Smooth muscle cell (in vitro differentiated cells): Measurements from ENCODE around the gene GALNT17. TPM values are rescaled to one million over a fixed set of nuclear protein-coding genes. Genes with fewer than 3 reads are reported as not detected.

Source experiments
- DNase-seq: peaks from one replicate; lab custom pipeline; 2025; ENCODE audit not compliant: unreplicated experiment; lab: John Stamatoyannopoulos, UW
- H2AFZ ChIP-seq: fragments of 200-600 bp; sonication (generic); 2 replicates; pipeline ENCODE4 v1.6.0; 2016; ENCODE audit warnings: antibody characterized with exemption, low read depth, mild to moderate bottlenecking
- H3F3A ChIP-seq: fragments of 200-600 bp; sonication (generic); 2 replicates; pipeline ENCODE4 v1.6.0; 2017; ENCODE audit warnings: antibody characterized with exemption, low read depth
- H3K27ac ChIP-seq: fragments of 200-600 bp; sonication (generic); 2 replicates; pipeline ENCODE4 v1.5.1; 2016; ENCODE audit warnings: low read depth, mild to moderate bottlenecking
- H3K27me3 ChIP-seq: fragments of 200-600 bp; sonication (generic); 2 replicates; pipeline ENCODE4 v1.6.1; 2016; ENCODE audit warnings: low read depth, mild to moderate bottlenecking
- H3K36me3 ChIP-seq: fragments of 200-600 bp; sonication (generic); 2 replicates; pipeline ENCODE4 v1.5.1; 2016; ENCODE audit warnings: low read depth
- H3K4me1 ChIP-seq: fragments of 200-600 bp; sonication (generic); 2 replicates; pipeline ENCODE4 v1.5.1; 2016; ENCODE audit warnings: low read depth
- H3K4me2 ChIP-seq: fragments of 200-600 bp; sonication (generic); 2 replicates; pipeline ENCODE4 v1.6.0; 2016; ENCODE audit warnings: mild to moderate bottlenecking
- H3K4me3 ChIP-seq: fragments of 200-600 bp; sonication (generic); 2 replicates; pipeline ENCODE4 v1.5.1; 2016; ENCODE audit warnings: mild to moderate bottlenecking
- H3K79me2 ChIP-seq: fragments of 200-600 bp; sonication (generic); 2 replicates; pipeline ENCODE4 v1.6.0; 2016; ENCODE audit warnings: low read depth, mild to moderate bottlenecking
- H3K9ac ChIP-seq: fragments of 200-600 bp; sonication (generic); 2 replicates; pipeline ENCODE4 v1.6.0; 2016; ENCODE audit warnings: low read depth
- H3K9me3 ChIP-seq: fragments of 200-600 bp; sonication (generic); replicated peaks from 2 replicates; pipeline ENCODE4 v1.5.1; 2016; ENCODE audit warnings: low read depth
- H4K20me1 ChIP-seq: fragments of 200-600 bp; sonication (generic); 2 replicates; pipeline ENCODE4 v1.6.0; 2016; ENCODE audit warnings: low read depth
- WGBS: methylation state at CpG from one replicate; pipeline ENCODE4 v1.1.7; 2016; ENCODE audit warnings: low lambda C conversion rate; 5-methylcytosine and 5-hydroxymethylcytosine counted together
- polyA plus RNA-seq: library from polyadenylated mRNA; unstranded; fragments of >200 nt; fragmentation: Nextera tagmentation; extraction: Ambion mirVana; gene quantifications from 2 replicates; pipeline ENCODE4 v1.2.1, GENCODE V29; 2016
- total RNA-seq: library from RNA; depleted of rRNA; stranded (reverse); fragments of >200 nt; gene quantifications from 2 replicates; pipeline ENCODE4 v1.2.3, GENCODE V29; 2014
- TF ChIP-seq, protein P1 (sequence below): fragments of 200-600 bp; sonication (generic); IDR thresholded peaks from 2 replicates; pipeline ENCODE4 v1.5.1; 2017; ENCODE audit warnings: borderline replicate concordance, mild to moderate bottlenecking, antibody characterized with exemption; ENCODE audit not compliant: insufficient read depth, poor library complexity, severe bottlenecking

The GALNT17 gene
- total RNA-seq (0.45 and 2.0 TPM in 2 replicates), polyA plus RNA-seq (0.34 and 0.38 TPM in 2 replicates)

DNA sequence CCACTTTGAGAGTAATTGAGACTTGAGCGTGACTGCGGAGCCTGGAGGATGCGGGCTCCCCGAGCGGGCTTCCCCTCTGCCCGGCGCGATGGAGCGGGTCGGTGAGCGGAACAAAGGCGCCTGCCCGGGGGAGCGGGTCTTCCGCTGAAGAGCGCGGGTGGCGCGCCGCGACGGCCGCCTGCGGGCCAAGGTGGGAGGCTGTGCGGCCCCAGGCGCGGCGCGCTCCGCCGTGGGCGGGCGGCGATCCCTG lies at the start of gene GALNT17:
TSS of gene GALNT17 (plus strand) at position 18 of the 250 bp plus-strand sequence.
- no peaks in the 10 kb centered on the region for H3K79me2 ChIP-seq
- peak within 1 kb of the TSS; percentile 81 for H2AFZ ChIP-seq
- no peak within 1 kb of the TSS for H3K9ac ChIP-seq
- peak within 1 kb of the TSS; percentile 59 for H3K4me3 ChIP-seq
- no peak within 1 kb of the TSS for H3K27ac ChIP-seq
- no peak for DNase-seq
- H3K9me3 ChIP-seq: no peaks in the 10 kb centered on the region
- no peaks in the 10 kb centered on the region for H3F3A ChIP-seq
- TF ChIP-seq, protein P1, sequence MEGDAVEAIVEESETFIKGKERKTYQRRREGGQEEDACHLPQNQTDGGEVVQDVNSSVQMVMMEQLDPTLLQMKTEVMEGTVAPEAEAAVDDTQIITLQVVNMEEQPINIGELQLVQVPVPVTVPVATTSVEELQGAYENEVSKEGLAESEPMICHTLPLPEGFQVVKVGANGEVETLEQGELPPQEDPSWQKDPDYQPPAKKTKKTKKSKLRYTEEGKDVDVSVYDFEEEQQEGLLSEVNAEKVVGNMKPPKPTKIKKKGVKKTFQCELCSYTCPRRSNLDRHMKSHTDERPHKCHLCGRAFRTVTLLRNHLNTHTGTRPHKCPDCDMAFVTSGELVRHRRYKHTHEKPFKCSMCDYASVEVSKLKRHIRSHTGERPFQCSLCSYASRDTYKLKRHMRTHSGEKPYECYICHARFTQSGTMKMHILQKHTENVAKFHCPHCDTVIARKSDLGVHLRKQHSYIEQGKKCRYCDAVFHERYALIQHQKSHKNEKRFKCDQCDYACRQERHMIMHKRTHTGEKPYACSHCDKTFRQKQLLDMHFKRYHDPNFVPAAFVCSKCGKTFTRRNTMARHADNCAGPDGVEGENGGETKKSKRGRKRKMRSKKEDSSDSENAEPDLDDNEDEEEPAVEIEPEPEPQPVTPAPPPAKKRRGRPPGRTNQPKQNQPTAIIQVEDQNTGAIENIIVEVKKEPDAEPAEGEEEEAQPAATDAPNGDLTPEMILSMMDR: no peak
- 1% methylated on average over 10 of the region's 34 CpGs for WGBS
- no peaks in the 10 kb centered on the region for H3K36me3 ChIP-seq
- peak within 1 kb of the TSS; percentile 95 for H3K4me2 ChIP-seq
- H3K4me1 ChIP-seq: peaks cover 16% of the 10 kb centered on the region
- no peaks in the 10 kb centered on the region for H4K20me1 ChIP-seq
- peaks cover 76% of the 10 kb centered on the region for H3K27me3 ChIP-seq

- 92% methylated on average over 2 of the region's 2 CpGs for WGBS
- TF ChIP-seq, protein P1: no peak
- Histone ChIP-seq H4K20me1 (no peaks in the 10 kb centered on the region), H3K4me3 (no peak overlapping the region), H3K27ac (no peak overlapping the region), H2AFZ (no peak overlapping the region), H3K36me3 (no peaks in the 10 kb centered on the region), H3K4me1 (no peaks in the 10 kb centered on the region), H3K9me3 (no peaks in the 10 kb centered on the region), H3F3A (no peaks in the 10 kb centered on the region), H3K27me3 (no peaks in the 10 kb centered on the region), H3K4me2 (no peak overlapping the region), H3K79me2 (no peaks in the 10 kb centered on the region), H3K9ac (no peak overlapping the region)
- DNase-seq: no peak
Observed at GRCh38 chr7:71095266-71095860, 36.6 kb upstream of the GALNT17 start.

- H2AFZ ChIP-seq: no peak overlapping the region
- no peak overlapping the region for H3K9ac ChIP-seq
- H3K36me3 ChIP-seq: no peaks in the 10 kb centered on the region
- no peaks in the 10 kb centered on the region for H3K79me2 ChIP-seq
- H3K4me2 ChIP-seq: no peak overlapping the region
- no peaks in the 10 kb centered on the region for H3K27me3 ChIP-seq
- H3K4me1 ChIP-seq: no peaks in the 10 kb centered on the region
- H3F3A ChIP-seq: no peaks in the 10 kb centered on the region
- no peaks in the 10 kb centered on the region for H3K9me3 ChIP-seq
- TF ChIP-seq, protein P1: no peak
- 90% methylated on average over 1 of the region's 1 CpG for WGBS
- DNase-seq: no peak
- no peak overlapping the region for H3K4me3 ChIP-seq
- no peaks in the 10 kb centered on the region for H4K20me1 ChIP-seq
- no peak overlapping the region for H3K27ac ChIP-seq
Observed at GRCh38 chr7:71096351-71096750, 35.6 kb upstream of the GALNT17 start.

DNA sequence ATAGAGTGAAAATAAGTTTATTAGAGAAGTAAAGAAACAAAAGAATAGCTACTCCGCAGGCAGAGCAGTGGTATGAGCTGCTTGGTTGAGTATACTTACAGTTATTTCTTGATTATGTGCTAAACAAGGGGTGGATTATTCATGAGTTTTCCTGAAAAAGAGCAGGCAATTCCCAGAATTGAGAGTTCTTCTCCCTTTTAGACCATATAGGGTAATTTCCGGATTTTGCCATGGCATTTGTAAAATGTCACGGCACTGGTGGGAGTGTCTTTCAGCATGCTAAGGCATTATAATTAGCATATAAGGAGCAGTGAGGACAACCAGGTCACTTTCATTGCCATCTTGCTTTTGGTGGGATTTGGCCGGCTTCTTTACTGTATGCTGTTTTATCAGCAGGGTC lies 25.7 kb upstream of the GALNT17 start:
- no peak overlapping the region for H3K27ac ChIP-seq
- TF ChIP-seq, protein P1: no peak
- 89% methylated on average over 4 of the region's 4 CpGs for WGBS
- no peak overlapping the region for H3K9ac ChIP-seq
- no peak overlapping the region for H3K4me2 ChIP-seq
- no peaks in the 10 kb centered on the region for H3F3A ChIP-seq
- no peak overlapping the region for H2AFZ ChIP-seq
- peaks cover 3% of the 10 kb centered on the region for H3K27me3 ChIP-seq
- H3K4me1 ChIP-seq: no peaks in the 10 kb centered on the region
- no peak overlapping the region for H3K4me3 ChIP-seq
- no peaks in the 10 kb centered on the region for H3K9me3 ChIP-seq
- H3K79me2 ChIP-seq: no peaks in the 10 kb centered on the region
- H4K20me1 ChIP-seq: no peaks in the 10 kb centered on the region
- DNase-seq: no peak
- no peaks in the 10 kb centered on the region for H3K36me3 ChIP-seq
